K562 (cell line): ENCODE measurements around the gene ACTL9. TPM values are rescaled to one million over a fixed set of nuclear protein-coding genes. Genes with fewer than 3 reads are reported as not detected.
A peak's percentile ranks its signal among the peaks of the same experiment; 100 is the strongest.

ENCODE experiments used
- ATAC-seq: fragments of 200-7000 bp; cut with Tn5 transposase; 3 replicates; pipeline ENCODE4 v1.9.1; 2020; ENCODE audit warnings: moderate library complexity
- BruUV-seq: library from RNA; stranded (reverse); fragments of 400-500 nt; replicated peaks from 2 replicates; lab custom pipeline; 2021; lab: Mats Ljungman, UMichigan
- CTCF ChIA-PET: fragments of 300-600 bp; formaldehyde crosslinking; extraction: SDS; loops from one replicate; lab custom pipeline; 2021; ENCODE audit warnings: low intra/inter-chr PET ratio; lab: Yijun Ruan, JAX
- POLR2A ChIA-PET: fragments of 300-600, 350-650 bp; sonication (Branson Sonifier 250); formaldehyde crosslinking; extraction: SDS; loops from one replicate; lab custom pipeline; 2021; ENCODE audit warnings: antibody characterized with exemption, inconsistent platforms; lab: Yijun Ruan, JAX
- DNase-seq, 4 experiments: peaks; one replicate each; pipeline versions ENCODE4 v3.0.0 to v3.0.0-alpha.2; 2011 to 2018; ENCODE audit warnings: low spot score in 3 of 4, mixed read lengths in 3 of 4; ENCODE audit errors: extremely low read depth in 1 of 4
- FAIRE-seq: peaks from 2 replicates; lab custom pipeline; 2011; peaks lifted over from hg19 to GRCh38; lab: Jason Lieb, UNC
- H2AFZ ChIP-seq: 2 replicates; pipeline ENCODE4 v1.6.0; 2011; ENCODE audit warnings: low read depth, low read length, control low read depth, inconsistent platforms
- H3K27ac ChIP-seq: fragments of 200-600 bp; 3 replicates; pipeline ENCODE4 v1.8.0; 2011; ENCODE audit warnings: low read depth, mild to moderate bottlenecking, control low read depth, inconsistent platforms, low read length, moderate library complexity, mixed read lengths; ENCODE audit errors: extremely low read depth
- H3K27me3 ChIP-seq, 2 experiments: fragments of 300-600 bp in 1 of 2; 2 replicates in 1 of 2; 3 replicates in 1 of 2; pipeline versions ENCODE4 v1.6.0 to v1.8.0; 2011; ENCODE audit warnings: inconsistent platforms in 2 of 2, low read length in 2 of 2, mild to moderate bottlenecking in 1 of 2, mixed read lengths in 1 of 2, moderate library complexity in 1 of 2; ENCODE audit not compliant: control insufficient read depth in 2 of 2, insufficient read depth in 2 of 2
- H3K36me3 ChIP-seq: fragments of 300-600 bp; 3 replicates; pipeline ENCODE4 v1.8.0; 2011; ENCODE audit warnings: mild to moderate bottlenecking, low read length, inconsistent platforms; ENCODE audit not compliant: control insufficient read depth, insufficient read depth
- H3K4me1 ChIP-seq, 2 experiments: fragments of 200-600 bp in 1 of 2; replicated peaks in 1 of 2; 2 replicates in 1 of 2; 3 replicates in 1 of 2; pipeline versions ENCODE4 v1.5.1 to v1.8.0; 2011; ENCODE audit warnings: inconsistent platforms in 2 of 2, low read length in 2 of 2, mild to moderate bottlenecking in 1 of 2, mixed read lengths in 1 of 2, moderate library complexity in 1 of 2; ENCODE audit not compliant: control insufficient read depth in 2 of 2, insufficient read depth in 2 of 2
- H3K4me2 ChIP-seq: 2 replicates; pipeline ENCODE4 v1.6.1; 2011; ENCODE audit warnings: low read length, control low read depth, inconsistent platforms, mixed read lengths; ENCODE audit not compliant: insufficient read depth
- H3K4me3 ChIP-seq: fragments of 200-600 bp; sonication (generic), shearing (Covaris generic); 2 replicates; pipeline ENCODE4 v1.5.1; 2016; ENCODE audit warnings: control low read depth, inconsistent platforms
- H3K79me2 ChIP-seq: fragments of 200-600 bp; 3 replicates; pipeline ENCODE4 v1.8.0; 2011; ENCODE audit warnings: low read length, inconsistent platforms; ENCODE audit not compliant: control insufficient read depth, insufficient read depth
- H3K9ac ChIP-seq, 2 experiments: 2 replicates each; pipeline versions ENCODE4 v1.6.0 to v1.6.1; 2011; ENCODE audit warnings: low read depth in 2 of 2, low read length in 2 of 2, control low read depth in 1 of 2, inconsistent platforms in 1 of 2, mild to moderate bottlenecking in 1 of 2, mixed read lengths in 1 of 2; ENCODE audit not compliant: insufficient read depth in 1 of 2
- H3K9me1 ChIP-seq: one replicate; pipeline ENCODE4 v1.6.0; 2011; ENCODE audit warnings: inconsistent platforms, mild to moderate bottlenecking, low read length, moderate library complexity; ENCODE audit not compliant: control insufficient read depth, insufficient read depth
- H3K9me3 ChIP-seq: replicated peaks from 2 replicates; pipeline ENCODE4 v1.5.1; 2011; ENCODE audit warnings: low read depth, low read length, inconsistent platforms; ENCODE audit not compliant: control insufficient read depth, insufficient read depth
- H4K20me1 ChIP-seq: replicated peaks from 2 replicates; pipeline ENCODE4 v1.6.1; 2011; ENCODE audit warnings: low read length, inconsistent platforms, mixed read lengths; ENCODE audit not compliant: control insufficient read depth, insufficient read depth
- BCOR ChIP-seq: fragments of 450-650 bp; IDR thresholded peaks from 2 replicates; pipeline ENCODE4 v1.6.1; 2016
- CBX1 ChIP-seq: sonication (generic); IDR thresholded peaks from 2 replicates; pipeline ENCODE4 v1.6.1; 2016; ENCODE audit warnings: antibody characterized with exemption, low read depth, mild to moderate bottlenecking
- HSF4 ChIP-seq: fragments of 250-450 bp; sonication (Bioruptor Pico); IDR thresholded peaks from 2 replicates; pipeline ENCODE4 v2.1.2; 2022; ENCODE audit warnings: mild to moderate bottlenecking, moderate library complexity, borderline replicate concordance
- KDM1A ChIP-seq, 2 experiments: fragments of 450-650 bp; IDR thresholded peaks; 2 replicates each; pipeline ENCODE4 v1.6.1; 2016; ENCODE audit warnings: mild to moderate bottlenecking in 2 of 2
- NR1H2 ChIP-seq: sonication (generic); formaldehyde crosslinking; IDR thresholded peaks from 2 replicates; pipeline ENCODE4 v1.4.0; 2020; ENCODE audit warnings: mild to moderate bottlenecking, missing genetic modification reagents
- RBM25 ChIP-seq: fragments of 200-400 bp; formaldehyde crosslinking; IDR thresholded peaks from 2 replicates; pipeline ENCODE4 v1.6.1; 2018; ENCODE audit warnings: low read length, low read depth, moderate library complexity; ENCODE audit not compliant: severe bottlenecking
- SMARCC2 ChIP-seq: fragments of 450-650 bp; IDR thresholded peaks from 2 replicates; pipeline ENCODE4 v1.6.1; 2017; ENCODE audit warnings: antibody characterized with exemption, moderate library complexity, mild to moderate bottlenecking, low read depth
- ZFP36 ChIP-seq: fragments of 150-350 bp; IDR thresholded peaks from 2 replicates; pipeline ENCODE4 v1.6.1; 2018; ENCODE audit warnings: low read length, low read depth; ENCODE audit not compliant: partially characterized antibody
- ZNF124 ChIP-seq: sonication (generic); formaldehyde crosslinking; IDR thresholded peaks from 2 replicates; pipeline ENCODE4 v1.8.1; 2022; ENCODE audit warnings: missing genetic modification reagents
- WGBS: fragments of 100-300 bp; shearing (Covaris generic); methylation state at CpG from one replicate; pipeline ENCODE4 v1.1.6; 2016; ENCODE audit warnings: low coverage, mixed read lengths; ENCODE audit not compliant: insufficient coverage; ENCODE audit errors: missing lambda C conversion rate; 5-methylcytosine and 5-hydroxymethylcytosine counted together
- in situ Hi-C: fragments of 300-500 bp; cut with MboI; formaldehyde crosslinking; loops from 4 replicates; pipeline ENCODE4 v1.15.0; 2018; ENCODE audit warnings: inconsistent platforms, mixed read lengths
- intact Hi-C: fragments of 100-400 bp; cut with micrococcal nuclease; formaldehyde crosslinking; loops from 2 replicates; pipeline ENCODE4 v1.14.2; 2022
- polyA plus RNA-seq, 8 experiments: library from polyadenylated mRNA; depleted of rRNA in 4 of 8; stranded (reverse) in 5 of 8; unstranded in 3 of 8; fragments of >200 nt; fragmentation: Nextera tagmentation in 2 of 8; fragmentation: Illumina TruSeq in 1 of 8; extraction: Ambion mirVana in 2 of 8; extraction: Trizol in 1 of 8; gene quantifications; 2 replicates each; pipeline versions ENCODE4 v1.2.1 to v1.2.3, GENCODE V29; 2011 to 2014; ENCODE audit warnings: inconsistent platforms in 1 of 8, missing spikeins in 1 of 8
- total RNA-seq, 7 experiments: library from RNA; depleted of rRNA in 6 of 7; stranded (reverse); fragments of >200 nt in 6 of 7; fragmentation: Illumina TruSeq in 2 of 7; extraction: Trizol in 2 of 7; gene quantifications; 2 replicates each; pipeline versions ENCODE4 v1.2.1 to v1.2.3, GENCODE V29; 2011 to 2021; ENCODE audit warnings: low replicate concordance in 1 of 7

ACTL9 gene
- total and polyA plus RNA-seq, 9 of the 15 experiments (the other 6 are each of a cell fraction or from before 2014, with no cell fraction given): not detected

DNA sequence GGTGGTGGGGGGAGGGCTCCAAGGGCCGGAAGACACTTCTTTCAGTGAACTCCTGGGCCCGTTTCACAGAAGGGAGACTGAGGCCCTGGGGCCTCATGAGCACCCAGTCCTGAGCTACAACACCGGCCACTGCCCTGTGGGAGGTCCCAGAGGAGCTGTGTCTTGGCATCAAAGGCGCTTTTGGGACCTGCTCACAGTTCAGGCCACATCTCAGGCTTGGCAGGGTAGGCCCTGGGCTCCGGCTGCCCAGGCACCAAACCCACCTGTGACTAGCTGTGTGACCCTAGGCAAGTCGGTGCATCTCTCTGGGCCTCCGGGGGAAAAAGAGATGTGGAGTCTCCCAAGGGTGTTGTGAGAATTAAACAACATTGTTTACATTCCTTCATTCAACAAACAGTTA lies 38.7 kb downstream of the ACTL9 start:
- H2AFZ ChIP-seq: no peak overlapping the region
- intact Hi-C loops (no loop called here), in situ Hi-C loops (loop anchor here (5.0 kb wide), 1 partner anchor 32 kb away; no protein-coding TSS in a partner anchor)
- ATAC-seq (no peak), DNase-seq (no peak), FAIRE-seq (no peak)
- H3K36me3 ChIP-seq: no peaks in the 10 kb centered on the region
- no peak overlapping the region for H3K27ac ChIP-seq
- CTCF ChIA-PET: no interaction called here
- H3K9me1 ChIP-seq: no peaks in the 10 kb centered on the region
- no peaks in the 10 kb centered on the region for H4K20me1 ChIP-seq
- no peak overlapping the region for H3K4me2 ChIP-seq
- H3K4me3 ChIP-seq: no peak overlapping the region
- no TSS peak for BruUV-seq
- no peak overlapping the region for H3K9ac ChIP-seq
- peaks cover 0 to 25% of the 10 kb centered on the region in 2 experiments; a peak in 3 of 5 replicates for H3K27me3 ChIP-seq
- peaks cover 0 to 6% of the 10 kb centered on the region in 2 experiments; a peak in 3 of 5 replicates for H3K4me1 ChIP-seq
- POLR2A ChIA-PET: interaction anchor here (0.6 kb wide), 1 partner anchor 42 kb away, joined by 3 read pairs; no protein-coding TSS in a partner anchor
- TF ChIP-seq NR1H2 (CRISPR knock-in tag) (no peak), ZFP36 (peak; percentile 37)
- H3K9me3 ChIP-seq: no peaks in the 10 kb centered on the region
- 14% methylated on average over 7 of the region's 7 CpGs for WGBS
- H3K79me2 ChIP-seq: no peaks in the 10 kb centered on the region

GRCh38 chr19:8657869-8658268 lies 40.7 kb downstream of the ACTL9 start:
- H3K4me2 ChIP-seq: no peak overlapping the region
- no TSS peak for BruUV-seq
- WGBS: 0% methylated on average over 5 of the region's 5 CpGs
- DNase-seq (no peak), ATAC-seq (no peak), FAIRE-seq (no peak)
- intact Hi-C loops: no loop called here
- H2AFZ ChIP-seq: no peak overlapping the region
- no peaks in the 10 kb centered on the region for H3K79me2 ChIP-seq
- H3K4me3 ChIP-seq: no peak overlapping the region
- H3K27ac ChIP-seq: no peak overlapping the region
- no peaks in the 10 kb centered on the region for H3K36me3 ChIP-seq
- no peaks in the 10 kb centered on the region for H3K9me3 ChIP-seq
- H3K9me1 ChIP-seq: no peaks in the 10 kb centered on the region
- peaks cover 0 to 6% of the 10 kb centered on the region in 2 experiments; a peak in 3 of 5 replicates for H3K4me1 ChIP-seq
- H3K27me3 ChIP-seq: peaks cover 0 to 25% of the 10 kb centered on the region in 2 experiments; a peak in 3 of 5 replicates
- TF ChIP-seq HSF4 (CRISPR knock-in tag): no peak
- TF ChIP-seq CBX1: 0 out of 2 replicates have a peak, but pooled peaks have one; percentile 58
- TF ChIP-seq BCOR: peak; percentile 30
- 0 out of 4 replicates have a peak, but pooled peaks of 1 of the 2 experiments have one; percentile 10 for TF ChIP-seq KDM1A (IDR thresholded peaks at IDR 0.05)
- TF ChIP-seq RBM25: peak; percentile 78
- TF ChIP-seq SMARCC2: no peak
- TF ChIP-seq ZNF124: no peak
- ChIA-PET CTCF (interaction anchor here (0.6 kb wide), 1 partner anchor 1561 kb away, joined by 4 read pairs; no protein-coding TSS in a partner anchor), POLR2A (no interaction called here)
- no peaks in the 10 kb centered on the region for H4K20me1 ChIP-seq
- in situ Hi-C loops: loop anchor here (5.0 kb wide), 1 partner anchor 34 kb away; no protein-coding TSS in a partner anchor
- no peak overlapping the region for H3K9ac ChIP-seq
